K562 (cell line): ENCODE results near the gene NME7. TPM values are rescaled to one million over a fixed set of nuclear protein-coding genes. Genes with fewer than 3 reads are reported as not detected.

Experiments
- ATAC-seq: fragments of 200-7000 bp; cut with Tn5 transposase; 3 replicates; pipeline ENCODE4 v1.9.1; 2020; ENCODE audit warnings: moderate library complexity
- BruUV-seq: library from RNA; stranded (reverse); fragments of 400-500 nt; replicated peaks from 2 replicates; lab custom pipeline; 2021; lab: Mats Ljungman, UMichigan
- CTCF ChIA-PET: fragments of 300-600 bp; formaldehyde crosslinking; extraction: SDS; loops from one replicate; lab custom pipeline; 2021; ENCODE audit warnings: low intra/inter-chr PET ratio; lab: Yijun Ruan, JAX
- POLR2A ChIA-PET: fragments of 300-600, 350-650 bp; sonication (Branson Sonifier 250); formaldehyde crosslinking; extraction: SDS; loops from one replicate; lab custom pipeline; 2021; ENCODE audit warnings: antibody characterized with exemption, inconsistent platforms; lab: Yijun Ruan, JAX
- DNase-seq, 4 experiments: peaks; one replicate each; pipeline versions ENCODE4 v3.0.0 to v3.0.0-alpha.2; 2011 to 2018; ENCODE audit warnings: low spot score in 3 of 4, mixed read lengths in 3 of 4; ENCODE audit errors: extremely low read depth in 1 of 4
- FAIRE-seq: peaks from 2 replicates; lab custom pipeline; 2011; peaks lifted over from hg19 to GRCh38; lab: Jason Lieb, UNC
- H2AFZ ChIP-seq: 2 replicates; pipeline ENCODE4 v1.6.0; 2011; ENCODE audit warnings: low read depth, low read length, control low read depth, inconsistent platforms
- H3K27ac ChIP-seq: fragments of 200-600 bp; 3 replicates; pipeline ENCODE4 v1.8.0; 2011; ENCODE audit warnings: low read depth, mild to moderate bottlenecking, control low read depth, inconsistent platforms, low read length, moderate library complexity, mixed read lengths; ENCODE audit errors: extremely low read depth
- H3K27me3 ChIP-seq, 2 experiments: fragments of 300-600 bp in 1 of 2; 2 replicates in 1 of 2; 3 replicates in 1 of 2; pipeline versions ENCODE4 v1.6.0 to v1.8.0; 2011; ENCODE audit warnings: inconsistent platforms in 2 of 2, low read length in 2 of 2, mild to moderate bottlenecking in 1 of 2, mixed read lengths in 1 of 2, moderate library complexity in 1 of 2; ENCODE audit not compliant: control insufficient read depth in 2 of 2, insufficient read depth in 2 of 2
- H3K36me3 ChIP-seq: fragments of 300-600 bp; 3 replicates; pipeline ENCODE4 v1.8.0; 2011; ENCODE audit warnings: mild to moderate bottlenecking, low read length, inconsistent platforms; ENCODE audit not compliant: control insufficient read depth, insufficient read depth
- H3K4me1 ChIP-seq, 2 experiments: fragments of 200-600 bp in 1 of 2; replicated peaks in 1 of 2; 2 replicates in 1 of 2; 3 replicates in 1 of 2; pipeline versions ENCODE4 v1.5.1 to v1.8.0; 2011; ENCODE audit warnings: inconsistent platforms in 2 of 2, low read length in 2 of 2, mild to moderate bottlenecking in 1 of 2, mixed read lengths in 1 of 2, moderate library complexity in 1 of 2; ENCODE audit not compliant: control insufficient read depth in 2 of 2, insufficient read depth in 2 of 2
- H3K4me2 ChIP-seq: 2 replicates; pipeline ENCODE4 v1.6.1; 2011; ENCODE audit warnings: low read length, control low read depth, inconsistent platforms, mixed read lengths; ENCODE audit not compliant: insufficient read depth
- H3K4me3 ChIP-seq: fragments of 200-600 bp; sonication (generic), shearing (Covaris generic); 2 replicates; pipeline ENCODE4 v1.5.1; 2016; ENCODE audit warnings: control low read depth, inconsistent platforms
- H3K79me2 ChIP-seq: fragments of 200-600 bp; 3 replicates; pipeline ENCODE4 v1.8.0; 2011; ENCODE audit warnings: low read length, inconsistent platforms; ENCODE audit not compliant: control insufficient read depth, insufficient read depth
- H3K9ac ChIP-seq, 2 experiments: 2 replicates each; pipeline versions ENCODE4 v1.6.0 to v1.6.1; 2011; ENCODE audit warnings: low read depth in 2 of 2, low read length in 2 of 2, control low read depth in 1 of 2, inconsistent platforms in 1 of 2, mild to moderate bottlenecking in 1 of 2, mixed read lengths in 1 of 2; ENCODE audit not compliant: insufficient read depth in 1 of 2
- H3K9me1 ChIP-seq: one replicate; pipeline ENCODE4 v1.6.0; 2011; ENCODE audit warnings: inconsistent platforms, mild to moderate bottlenecking, low read length, moderate library complexity; ENCODE audit not compliant: control insufficient read depth, insufficient read depth
- H3K9me3 ChIP-seq: replicated peaks from 2 replicates; pipeline ENCODE4 v1.5.1; 2011; ENCODE audit warnings: low read depth, low read length, inconsistent platforms; ENCODE audit not compliant: control insufficient read depth, insufficient read depth
- H4K20me1 ChIP-seq: replicated peaks from 2 replicates; pipeline ENCODE4 v1.6.1; 2011; ENCODE audit warnings: low read length, inconsistent platforms, mixed read lengths; ENCODE audit not compliant: control insufficient read depth, insufficient read depth
- CCAR2 ChIP-seq: fragments of 200-400 bp; formaldehyde crosslinking; IDR thresholded peaks from 2 replicates; pipeline ENCODE4 v1.6.1; 2017; ENCODE audit warnings: mild to moderate bottlenecking, low read depth, low read length
- CTBP1 ChIP-seq: fragments of 450-650 bp; IDR thresholded peaks from 2 replicates; pipeline ENCODE4 v1.6.1; 2016; ENCODE audit warnings: borderline replicate concordance
- GTF2F1 ChIP-seq: IDR thresholded peaks from 2 replicates; pipeline ENCODE4 v1.6.1; 2011; ENCODE audit warnings: low read depth, low read length, improper control_type of control experiment
- KLF10 ChIP-seq: fragments of 250-450 bp; sonication (Bioruptor Pico); IDR thresholded peaks from 2 replicates; pipeline ENCODE4 v1.6.1; 2021; ENCODE audit warnings: matching md5 sums
- KLF6 ChIP-seq: fragments of 250-450 bp; sonication (Bioruptor Pico); IDR thresholded peaks from 2 replicates; pipeline ENCODE4 v1.4.0; 2020; ENCODE audit warnings: mild to moderate bottlenecking, moderate library complexity, borderline replicate concordance
- MCM7 ChIP-seq, 2 experiments: fragments of 450-650 bp; IDR thresholded peaks; 2 replicates each; pipeline ENCODE4 v1.6.1; 2016 to 2018
- NR3C1 ChIP-seq: sonication (generic); formaldehyde crosslinking; IDR thresholded peaks from 2 replicates; pipeline ENCODE4 v1.8.1; 2022; ENCODE audit warnings: missing genetic modification reagents
- POLR2A ChIP-seq: fragments of 450-650 bp; conservative IDR thresholded peaks from 2 replicates; pipeline ENCODE4 v1.6.1; 2016
- ZBTB17 ChIP-seq: fragments of 450-650 bp; formaldehyde crosslinking; IDR thresholded peaks from 2 replicates; pipeline ENCODE4 v1.4.0; 2020; ENCODE audit warnings: mild to moderate bottlenecking
- ZKSCAN8 ChIP-seq: fragments of 200-800 bp; sonication (Bioruptor generic); IDR thresholded peaks from 2 replicates; pipeline ENCODE4 v1.6.1; 2016; ENCODE audit warnings: missing genetic modification characterization, missing compliant biosample characterization
- ZNF184 ChIP-seq: sonication (generic); formaldehyde crosslinking; IDR thresholded peaks from 2 replicates; pipeline ENCODE4 v1.5.0; 2020; ENCODE audit warnings: missing genetic modification reagents
- in situ Hi-C: fragments of 300-500 bp; cut with MboI; formaldehyde crosslinking; loops from 4 replicates; pipeline ENCODE4 v1.15.0; 2018; ENCODE audit warnings: inconsistent platforms, mixed read lengths
- intact Hi-C: fragments of 100-400 bp; cut with micrococcal nuclease; formaldehyde crosslinking; loops from 2 replicates; pipeline ENCODE4 v1.14.2; 2022
- polyA plus RNA-seq, 8 experiments: library from polyadenylated mRNA; depleted of rRNA in 4 of 8; stranded (reverse) in 5 of 8; unstranded in 3 of 8; fragments of >200 nt; fragmentation: Nextera tagmentation in 2 of 8; fragmentation: Illumina TruSeq in 1 of 8; extraction: Ambion mirVana in 2 of 8; extraction: Trizol in 1 of 8; gene quantifications; 2 replicates each; pipeline versions ENCODE4 v1.2.1 to v1.2.3, GENCODE V29; 2011 to 2014; ENCODE audit warnings: inconsistent platforms in 1 of 8, missing spikeins in 1 of 8
- total RNA-seq, 7 experiments: library from RNA; depleted of rRNA in 6 of 7; stranded (reverse); fragments of >200 nt in 6 of 7; fragmentation: Illumina TruSeq in 2 of 7; extraction: Trizol in 2 of 7; gene quantifications; 2 replicates each; pipeline versions ENCODE4 v1.2.1 to v1.2.3, GENCODE V29; 2011 to 2021; ENCODE audit warnings: low replicate concordance in 1 of 7
- TF ChIP-seq, protein P1 (sequence below): fragments of 450-650 bp; IDR thresholded peaks from 2 replicates; pipeline ENCODE4 v1.6.1; 2016; ENCODE audit warnings: antibody characterized with exemption
- TF ChIP-seq, protein P2 (sequence below): fragments of 450-650 bp; conservative IDR thresholded peaks from 2 replicates; pipeline ENCODE4 v1.6.1; 2016; ENCODE audit warnings: missing genetic modification characterization, low read depth, mild to moderate bottlenecking, missing compliant biosample characterization, moderate library complexity

NME7 gene
- total and polyA plus RNA-seq, 9 of the 15 experiments (the other 6 are each of a cell fraction or from before 2014, with no cell fraction given): 7.9 to 43.2 (median 23.9) TPM

DNA sequence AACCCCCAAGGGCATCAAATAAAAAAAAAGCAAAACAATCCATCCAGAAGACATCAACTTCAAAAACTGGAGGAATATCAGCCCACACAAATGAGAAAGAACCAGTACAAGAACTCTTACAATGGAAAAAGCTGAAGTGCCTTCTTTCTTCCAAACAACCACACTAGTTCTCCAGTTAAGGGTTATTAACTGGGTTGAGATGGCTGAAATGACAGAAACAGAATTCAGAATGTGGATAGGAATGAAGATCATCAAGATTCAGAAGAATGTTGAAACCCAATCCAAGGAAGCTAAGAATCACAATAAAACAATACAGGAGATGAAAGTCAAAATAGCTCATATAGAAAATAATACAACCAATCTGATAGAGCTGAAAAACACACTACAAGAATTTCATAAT lies 104.5 kb downstream of the NME7 start:
- BruUV-seq: no TSS peak
- Histone ChIP-seq H3K9ac (no peak overlapping the region), H3K9me3 (no peaks in the 10 kb centered on the region), H3K4me2 (no peak overlapping the region)
- no peak for ATAC-seq
- TF ChIP-seq POLR2A: no peak
- TF ChIP-seq ZNF184 (CRISPR knock-in tag): no peak
- TF ChIP-seq CTBP1: no peak
- no peak for TF ChIP-seq NR3C1
- no peak for TF ChIP-seq GTF2F1
- no peak for TF ChIP-seq KLF10
- no peak for TF ChIP-seq ZBTB17 (CRISPR knock-in tag)
- no peak for TF ChIP-seq KLF6 (CRISPR knock-in tag)
- TF ChIP-seq ZKSCAN8 (CRISPR knock-in tag): no peak
- TF ChIP-seq, protein P1, sequence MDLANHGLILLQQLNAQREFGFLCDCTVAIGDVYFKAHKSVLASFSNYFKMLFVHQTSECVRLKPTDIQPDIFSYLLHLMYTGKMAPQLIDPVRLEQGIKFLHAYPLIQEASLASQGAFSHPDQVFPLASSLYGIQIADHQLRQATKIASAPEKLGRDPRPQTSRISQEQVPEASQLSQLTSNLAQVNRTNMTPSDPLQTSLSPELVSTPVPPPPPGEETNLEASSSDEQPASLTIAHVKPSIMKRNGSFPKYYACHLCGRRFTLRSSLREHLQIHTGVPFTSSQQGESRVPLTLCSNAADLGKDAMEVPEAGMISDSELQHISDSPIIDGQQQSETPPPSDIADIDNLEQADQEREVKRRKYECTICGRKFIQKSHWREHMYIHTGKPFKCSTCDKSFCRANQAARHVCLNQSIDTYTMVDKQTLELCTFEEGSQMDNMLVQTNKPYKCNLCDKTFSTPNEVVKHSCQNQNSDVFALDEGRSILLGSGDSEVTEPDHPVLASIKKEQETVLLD: no peak
- TF ChIP-seq, protein P2, sequence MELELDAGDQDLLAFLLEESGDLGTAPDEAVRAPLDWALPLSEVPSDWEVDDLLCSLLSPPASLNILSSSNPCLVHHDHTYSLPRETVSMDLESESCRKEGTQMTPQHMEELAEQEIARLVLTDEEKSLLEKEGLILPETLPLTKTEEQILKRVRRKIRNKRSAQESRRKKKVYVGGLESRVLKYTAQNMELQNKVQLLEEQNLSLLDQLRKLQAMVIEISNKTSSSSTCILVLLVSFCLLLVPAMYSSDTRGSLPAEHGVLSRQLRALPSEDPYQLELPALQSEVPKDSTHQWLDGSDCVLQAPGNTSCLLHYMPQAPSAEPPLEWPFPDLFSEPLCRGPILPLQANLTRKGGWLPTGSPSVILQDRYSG (tag): no peak
- no peak for TF ChIP-seq CCAR2
- no peak for TF ChIP-seq MCM7 (IDR thresholded peaks at IDR 0.05)
- TF ChIP-seq, all 486 proteins: peak for 0
- H3K27me3 ChIP-seq: no peaks in the 10 kb centered on the region
- no peak overlapping the region for H2AFZ ChIP-seq
- no peaks in the 10 kb centered on the region for H3K79me2 ChIP-seq
- intact Hi-C loops: no loop called here
- ChIA-PET CTCF (no interaction called here), POLR2A (no interaction called here)
- no peaks in the 10 kb centered on the region for H4K20me1 ChIP-seq
- no peak overlapping the region for H3K4me3 ChIP-seq
- no peaks in the 10 kb centered on the region for H3K36me3 ChIP-seq
- in situ Hi-C loops: no loop called here
- H3K9me1 ChIP-seq: no peaks in the 10 kb centered on the region
- H3K27ac ChIP-seq: no peak overlapping the region
- H3K4me1 ChIP-seq: no peaks in the 10 kb centered on the region
- DNase-seq (no peak), FAIRE-seq (no peak)
